HG03565 (cell line): ENCODE measurements around the gene HPCAL1.
"Not testable (repeated sequence)": the region's sequence is repeated elsewhere in the genome, so short reads cannot be mapped to it uniquely, and the experiment has no call there.

ENCODE experiments used
- ATAC-seq: cut with Tn5 transposase; IDR thresholded peaks from one replicate; pipeline ENCODE4 v1.9.1; 2021; ENCODE audit warnings: mild to moderate bottlenecking, moderate library complexity; ENCODE audit not compliant: unreplicated experiment

Gene HPCAL1

DNA sequence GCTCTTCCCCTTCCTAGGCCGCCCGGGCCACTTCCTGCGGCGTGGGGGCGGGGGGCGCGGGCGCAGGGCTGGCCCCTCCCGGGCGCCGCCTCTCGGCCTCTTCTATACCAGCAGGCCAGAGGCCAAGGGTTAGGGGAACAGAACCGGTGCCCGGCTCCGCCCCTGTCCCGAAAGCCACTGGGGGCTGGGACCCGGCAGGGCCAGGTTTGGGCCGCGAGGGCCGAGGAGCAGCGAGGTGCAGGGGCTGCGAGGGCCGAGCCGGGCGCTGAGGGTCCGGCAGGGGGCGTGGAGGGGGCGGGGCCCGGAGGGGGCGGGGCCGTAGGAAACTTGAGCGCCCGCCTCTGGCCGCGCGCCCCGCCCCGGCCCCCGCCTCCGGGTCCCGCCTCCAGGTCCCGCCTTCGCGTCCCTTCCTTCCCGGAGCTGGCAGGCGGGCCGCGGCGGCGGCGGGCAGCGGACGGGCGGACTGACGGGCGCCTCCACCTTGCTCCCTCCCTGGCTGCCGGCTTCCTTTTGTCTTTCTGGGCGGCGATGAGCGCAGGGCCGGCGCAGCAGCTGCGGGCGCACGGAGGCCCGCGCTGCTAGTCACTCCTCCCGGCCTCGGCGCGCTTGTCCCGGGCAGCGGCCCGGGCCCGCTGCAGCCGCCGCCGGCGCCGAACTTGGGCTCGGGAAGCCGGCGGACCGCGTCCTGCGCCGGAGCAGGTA, at the start of gene HPCAL1:
HPCAL1 (plus strand) TSS at position 426 of the 702 bp plus-strand sequence. CDS start 116,854 bp downstream, outside the sequence.
- peak; percentile 76 for ATAC-seq

DNA sequence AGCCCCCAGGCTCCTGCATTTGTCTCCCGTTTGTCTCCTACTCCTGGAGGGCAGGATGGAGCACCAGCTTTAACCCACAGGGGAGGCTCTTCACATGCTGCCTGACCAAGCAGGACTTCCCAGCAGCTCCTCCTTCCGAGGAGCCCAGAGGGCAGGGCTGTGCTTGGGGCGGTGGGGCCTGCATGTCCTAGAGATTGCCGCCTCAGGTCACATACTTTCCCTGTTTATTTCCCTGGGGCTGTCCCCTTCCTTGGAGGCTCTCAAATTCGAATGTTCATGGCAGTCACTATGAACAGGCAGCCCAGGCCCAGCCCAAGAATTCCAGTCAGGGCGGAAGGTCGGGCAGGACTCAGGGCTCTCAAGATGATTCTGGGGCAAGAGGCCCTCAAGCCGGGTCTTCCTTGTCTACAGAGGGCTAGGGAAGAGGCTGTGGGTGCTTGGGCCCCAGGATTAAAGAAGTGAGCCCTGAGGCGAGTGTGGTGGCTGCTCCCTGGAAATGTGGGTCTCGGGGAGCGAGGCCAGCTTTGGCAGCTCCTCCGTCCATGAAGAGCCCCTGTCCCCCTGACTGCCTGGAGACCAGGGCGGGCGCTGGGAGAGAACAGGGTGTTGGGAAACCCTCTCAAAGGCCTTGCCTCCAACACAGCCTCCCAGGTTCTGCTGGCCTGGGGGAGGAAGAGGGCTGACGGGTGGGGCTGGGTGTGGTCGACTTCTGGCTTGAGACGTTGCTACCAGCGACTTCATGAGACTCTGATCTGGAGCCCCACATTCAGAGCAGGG, 48.9 kb upstream of the HPCAL1 start:
- no peak for ATAC-seq

DNA sequence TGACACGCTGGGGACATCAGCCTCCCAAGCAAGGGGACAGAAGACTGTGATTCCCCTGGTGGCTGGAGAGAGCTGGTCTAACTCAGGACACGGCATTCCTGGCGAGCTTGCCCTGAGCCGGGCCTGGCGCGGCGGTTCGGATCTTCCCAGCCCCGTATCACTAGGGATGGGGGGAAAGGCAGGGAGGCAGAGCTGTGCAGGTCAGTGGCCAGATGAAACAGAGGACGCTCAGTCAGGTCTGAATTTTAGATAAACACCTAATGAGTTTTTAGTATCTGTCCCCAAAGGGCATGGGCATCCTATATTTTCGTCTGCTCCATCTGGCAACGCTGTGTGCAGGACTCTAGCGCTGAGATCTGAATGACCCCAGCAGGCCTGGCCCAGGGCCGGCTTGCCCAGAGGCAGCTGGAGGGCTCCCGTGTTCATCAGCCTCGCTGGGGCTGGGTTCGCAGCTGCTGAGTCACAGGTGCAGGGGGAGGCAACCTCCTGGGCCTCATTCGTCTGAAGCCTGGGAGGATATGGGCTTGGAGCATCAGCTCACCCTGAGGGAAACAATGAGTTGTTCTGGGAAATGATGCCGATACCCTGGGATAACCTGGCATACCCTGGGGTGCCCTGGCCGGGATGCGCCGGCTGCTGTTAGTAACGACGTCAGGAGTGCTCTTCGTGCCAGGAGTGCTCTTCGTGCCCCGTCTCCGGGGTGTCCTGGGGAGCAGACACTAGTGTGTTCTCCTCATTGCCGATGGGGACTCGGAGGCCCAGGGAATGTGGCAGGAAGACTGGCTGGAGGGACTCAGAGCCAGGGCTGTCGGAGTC, 48.1 kb upstream of the HPCAL1 start:
- no peak for ATAC-seq

DNA sequence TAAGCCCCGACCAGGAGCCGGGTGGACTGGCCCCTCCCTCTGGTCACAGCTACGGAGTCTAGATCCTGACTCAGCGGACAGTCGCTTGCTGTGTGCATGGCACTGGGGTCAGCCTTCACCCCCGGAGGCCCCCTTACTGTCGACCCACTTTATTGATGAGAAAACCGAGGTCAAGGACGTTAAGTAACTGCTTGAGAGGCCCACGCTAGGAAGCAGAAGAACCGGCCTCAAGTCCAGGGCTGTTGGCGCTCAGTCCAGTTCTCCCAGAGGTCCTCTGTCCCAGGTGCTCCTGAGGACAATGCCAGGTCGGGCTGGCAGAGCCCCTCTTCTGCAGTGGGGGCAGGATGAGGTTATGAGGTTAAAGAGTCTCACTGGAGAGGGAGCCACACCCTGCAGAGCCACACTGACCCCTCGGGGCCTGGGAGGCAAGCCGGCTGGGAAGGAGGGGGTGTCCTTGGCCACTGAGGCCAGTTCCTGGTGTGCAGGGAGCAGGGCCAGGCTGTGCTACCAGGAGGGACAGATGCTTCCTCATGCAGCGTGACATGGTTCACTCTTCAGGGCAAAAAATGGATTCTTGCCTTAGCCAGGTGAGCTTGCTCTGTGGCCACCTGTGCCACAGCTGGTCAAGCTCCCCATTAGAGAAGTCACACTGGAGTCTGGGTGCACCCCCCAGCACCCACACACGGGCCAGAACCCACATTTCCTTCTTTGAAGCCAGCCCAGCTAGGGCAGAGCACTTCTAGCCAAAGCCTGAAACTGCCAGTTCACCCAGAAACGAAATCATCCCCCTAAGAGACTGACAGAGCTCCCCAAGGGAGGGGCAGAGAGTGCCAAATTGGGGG, 47.3 kb upstream of the HPCAL1 start:
- ATAC-seq, result no peak

DNA sequence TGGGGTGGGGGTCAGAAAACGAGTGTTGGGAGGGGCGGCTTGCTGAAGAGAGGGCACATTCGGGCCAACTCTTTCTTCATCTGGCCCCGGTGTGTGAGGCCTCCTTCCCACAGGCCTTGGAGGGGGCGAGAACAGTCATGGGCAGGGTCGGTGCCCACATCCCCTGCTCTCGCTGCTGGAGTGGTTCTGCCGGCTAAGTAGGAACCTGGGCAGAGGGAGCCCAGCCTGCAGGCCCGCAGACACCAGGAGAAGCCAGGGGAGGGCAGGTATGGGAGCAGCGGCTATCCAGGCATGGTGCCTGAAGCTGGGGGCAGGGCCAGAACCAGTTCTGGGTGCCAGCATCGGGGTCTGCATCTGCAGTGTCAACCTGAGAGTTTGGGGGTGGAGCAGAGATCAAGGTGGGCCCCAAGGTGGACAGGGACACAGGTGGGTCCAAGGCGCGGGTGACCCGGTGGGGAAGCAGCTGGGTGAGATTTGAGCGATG, 46.6 kb upstream of the HPCAL1 start:
- ATAC-seq, result no peak

DNA sequence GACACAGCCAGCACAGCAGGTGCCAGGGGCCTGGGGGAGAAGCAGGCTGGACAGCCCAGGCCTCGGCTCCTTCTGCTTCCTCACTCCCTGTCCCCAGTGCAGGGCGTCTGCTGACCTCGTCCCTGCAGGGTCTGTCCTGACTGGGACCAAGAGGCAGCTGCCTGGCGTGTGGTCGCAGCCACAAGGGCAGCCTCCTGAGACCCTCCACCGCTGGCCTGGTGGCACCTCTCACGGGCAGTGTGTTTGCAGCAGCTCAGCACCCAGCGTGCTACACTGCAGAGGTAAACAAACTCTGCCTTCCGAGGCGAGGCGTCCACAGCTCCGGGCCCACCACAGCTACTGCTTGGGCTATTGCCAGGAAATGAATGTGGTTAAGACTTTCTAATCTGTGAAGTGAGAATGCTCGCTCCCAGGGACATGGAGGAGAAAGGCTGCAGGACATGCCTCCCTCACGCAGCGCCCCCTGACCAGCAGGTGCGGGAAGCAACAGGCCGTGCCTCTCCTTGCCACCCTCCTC, 46.1 kb upstream of the HPCAL1 start:
- ATAC-seq, result no peak

DNA sequence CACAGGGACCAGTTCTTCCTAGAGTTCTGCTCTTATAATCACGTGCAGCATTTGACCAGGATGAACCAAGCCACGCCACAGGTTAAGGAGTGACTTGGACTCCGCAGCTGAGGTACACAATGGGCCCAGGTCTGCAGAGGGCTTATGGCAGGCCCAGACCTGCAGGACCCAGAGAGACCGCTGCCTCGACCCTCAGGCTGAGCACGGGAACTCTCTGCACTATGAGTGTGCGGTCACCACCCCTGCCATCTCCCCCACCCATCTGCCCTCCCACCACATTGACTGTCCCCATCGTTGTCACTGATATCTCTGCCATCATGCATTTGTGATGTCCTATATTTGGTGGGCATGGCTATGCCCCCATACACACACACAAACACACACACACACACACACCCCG, 45.7 kb upstream of the HPCAL1 start:
- no peak for ATAC-seq

DNA sequence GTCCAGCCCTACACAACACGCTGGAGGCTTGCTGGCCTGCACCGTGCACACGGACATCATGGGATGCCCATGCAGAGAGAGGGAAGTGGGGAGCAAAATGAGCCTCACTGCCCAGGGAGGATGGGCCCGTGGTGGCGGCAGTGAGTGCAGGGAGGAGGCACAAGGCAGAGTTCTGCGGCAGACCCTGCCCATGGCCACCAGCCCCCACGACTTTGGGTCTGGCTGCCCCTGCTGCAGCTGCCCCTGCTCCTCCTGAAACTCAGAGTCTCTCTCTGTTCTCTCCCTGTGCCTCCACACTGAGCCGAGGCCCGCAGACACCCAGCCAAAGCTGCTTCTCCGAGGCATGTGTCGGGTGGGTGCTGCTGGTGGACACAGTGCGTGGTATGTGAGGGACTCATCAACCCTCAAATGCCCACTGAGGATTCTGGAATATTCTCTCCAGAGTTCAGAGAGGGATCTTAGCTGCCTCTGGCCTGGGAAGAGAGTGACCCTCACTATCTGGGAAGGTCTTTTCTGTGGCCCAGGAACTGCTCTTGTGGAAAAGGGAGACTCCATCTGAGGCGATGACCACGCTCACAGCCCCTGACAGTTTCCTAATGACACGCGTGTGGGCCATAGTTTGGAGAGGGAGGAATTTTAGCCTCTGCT, 45.1 kb upstream of the HPCAL1 start:
- no peak for ATAC-seq

DNA sequence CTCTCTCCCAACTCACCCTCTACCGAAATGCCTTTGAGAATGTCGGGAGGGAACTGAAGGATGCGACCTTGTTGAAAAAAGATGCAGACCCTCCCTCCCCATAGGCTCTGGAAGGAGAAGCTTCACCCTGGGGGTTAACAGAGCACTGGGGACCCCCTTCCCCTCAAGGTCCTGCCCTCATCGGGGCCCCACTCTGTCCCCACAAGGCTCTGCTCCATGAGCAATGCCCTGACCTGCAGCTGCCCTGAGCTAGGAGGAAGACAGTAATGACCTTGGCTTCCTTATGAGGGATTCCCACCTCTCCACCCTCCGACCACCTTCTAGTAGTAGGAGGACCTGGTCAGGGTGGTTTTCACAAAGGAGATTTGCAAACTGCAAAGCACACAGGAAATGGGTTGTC, 44.4 kb upstream of the HPCAL1 start:
- no peak for ATAC-seq

DNA sequence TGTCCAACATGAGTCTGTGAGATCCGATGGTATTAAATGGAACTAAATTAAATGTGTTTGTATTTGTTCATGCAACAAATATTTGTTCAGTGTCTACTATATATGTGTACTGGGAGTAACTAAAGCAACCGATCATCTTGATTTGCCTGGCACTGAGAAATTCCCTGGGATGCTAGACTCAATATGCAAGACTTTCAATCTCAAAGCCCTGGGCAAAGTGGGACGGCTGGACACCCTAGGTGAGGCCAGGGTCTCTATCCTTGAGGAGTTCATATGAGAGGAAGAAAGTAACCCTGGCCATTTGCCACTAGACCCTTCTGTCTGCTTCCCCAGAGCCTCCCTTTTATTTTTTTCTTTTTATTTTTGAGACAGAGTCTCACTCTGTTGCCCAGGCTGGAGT, 44.0 kb upstream of the HPCAL1 start:
- ATAC-seq, result no peak

DNA sequence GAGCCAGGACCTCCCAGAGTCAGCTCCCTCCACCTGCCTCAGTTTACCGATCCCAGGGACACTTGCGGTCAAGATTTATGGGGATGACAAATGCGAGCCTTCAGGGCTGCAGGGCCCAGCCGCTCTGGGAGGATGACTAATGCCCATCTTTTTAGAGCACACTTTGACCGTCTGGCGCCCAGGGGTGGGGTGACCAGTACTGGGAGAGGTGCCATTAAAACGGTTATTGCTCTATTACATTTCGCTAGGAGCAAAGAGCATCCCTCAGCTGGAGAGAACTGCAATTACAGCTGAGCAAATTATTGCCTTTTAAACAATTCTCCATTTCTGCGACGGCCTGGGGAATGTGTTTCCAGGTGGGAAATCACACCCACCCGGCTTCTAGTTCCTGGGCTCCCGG, 42.6 kb upstream of the HPCAL1 start:
- ATAC-seq, result no peak

DNA sequence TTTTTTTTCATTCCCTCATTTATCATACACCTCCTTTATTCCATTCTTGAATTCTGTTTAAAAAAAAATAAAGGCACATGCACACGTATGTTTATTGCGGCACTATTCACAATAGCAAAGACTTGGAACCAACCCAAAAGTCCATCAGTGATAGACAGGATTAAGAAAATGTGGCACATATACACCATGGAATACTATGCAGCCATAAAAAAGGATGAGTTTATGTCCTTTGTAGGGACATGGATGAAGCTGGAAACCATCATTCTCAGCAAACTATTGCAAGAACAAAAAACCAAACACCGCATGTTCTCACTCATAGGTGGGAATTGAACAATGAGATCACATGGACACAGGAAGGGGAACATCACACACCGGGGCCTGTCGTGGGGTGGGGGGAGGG, 39.2 kb upstream of the HPCAL1 start:
- not testable (repeated sequence) for ATAC-seq

DNA sequence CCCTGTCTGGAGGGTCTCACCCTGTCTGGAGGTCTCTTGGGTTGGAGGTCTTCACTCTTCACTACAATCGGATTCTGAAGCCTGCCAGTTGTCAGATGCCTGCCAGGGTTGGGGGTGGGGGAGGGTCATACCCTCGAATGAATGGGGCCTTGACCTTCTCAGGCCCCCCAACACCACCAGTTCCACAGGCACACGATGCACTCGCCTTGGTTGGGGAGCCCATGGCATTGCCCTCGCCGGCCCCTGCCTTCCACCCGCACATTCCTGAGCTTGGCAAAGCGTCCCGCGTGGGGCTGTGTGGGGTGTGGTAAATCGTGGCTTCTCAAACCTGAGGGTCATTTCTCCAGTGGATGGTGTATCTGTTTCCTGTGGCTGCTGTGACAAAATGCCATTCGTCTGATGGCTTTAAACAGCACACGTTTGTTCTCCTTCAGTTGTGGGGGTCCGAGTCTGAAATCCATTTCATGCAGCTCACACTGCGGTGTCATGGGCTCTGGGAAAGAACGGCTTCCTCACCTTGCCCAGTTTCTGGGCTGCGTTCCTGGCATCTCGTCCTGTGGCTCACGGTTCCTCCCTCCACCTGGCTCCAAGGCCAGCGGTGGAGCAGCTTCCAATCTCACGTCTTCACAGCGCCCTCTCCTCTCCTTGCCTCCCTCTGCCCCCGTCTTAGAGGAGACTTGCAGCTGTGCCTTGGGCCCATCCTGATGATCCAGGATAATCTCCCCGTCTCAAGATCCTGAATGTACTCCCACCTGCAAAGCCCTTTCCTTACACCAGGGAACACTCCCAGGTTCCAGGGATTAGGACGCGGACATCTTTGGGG, 38.0 kb upstream of the HPCAL1 start:
- no peak for ATAC-seq

DNA sequence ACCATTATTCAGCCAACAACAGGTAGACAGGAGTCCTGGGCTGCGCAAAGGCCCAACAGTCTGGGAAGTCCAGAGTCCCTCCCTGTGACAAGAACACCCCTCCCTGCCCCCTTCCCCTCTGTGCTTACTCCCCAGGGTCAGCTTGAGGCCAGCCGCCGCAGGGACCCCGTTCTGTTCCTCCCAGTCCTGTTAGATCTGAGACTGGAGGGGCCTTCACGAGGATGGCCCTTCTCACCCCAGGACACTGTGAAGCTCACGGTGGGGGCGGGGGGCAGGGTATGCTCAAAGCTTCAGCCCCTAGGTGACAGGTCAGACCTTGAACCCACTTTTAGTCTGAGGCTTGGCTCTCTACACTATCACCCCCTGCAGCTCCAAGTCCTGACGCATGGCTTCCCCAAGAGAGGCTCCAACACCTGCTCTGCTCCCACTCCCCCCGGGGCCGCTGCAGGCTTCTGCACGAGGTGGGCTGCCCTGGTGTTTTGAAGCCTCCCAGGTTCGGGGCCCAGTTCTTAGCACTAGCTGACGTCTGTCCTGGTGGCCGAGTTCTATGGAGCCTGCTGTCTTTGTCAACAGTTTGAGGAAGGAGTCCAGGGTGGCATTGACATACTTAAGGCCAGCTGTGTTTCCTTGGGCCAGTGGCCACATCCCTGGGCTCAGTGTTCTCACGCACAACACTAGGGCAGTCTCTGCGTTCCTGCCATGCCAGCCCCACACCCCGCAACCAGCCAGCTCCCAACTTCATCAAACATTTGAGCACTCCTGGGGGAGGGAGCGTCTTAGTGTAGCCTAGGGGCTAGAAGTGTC, 37.2 kb upstream of the HPCAL1 start:
- ATAC-seq, result no peak

DNA sequence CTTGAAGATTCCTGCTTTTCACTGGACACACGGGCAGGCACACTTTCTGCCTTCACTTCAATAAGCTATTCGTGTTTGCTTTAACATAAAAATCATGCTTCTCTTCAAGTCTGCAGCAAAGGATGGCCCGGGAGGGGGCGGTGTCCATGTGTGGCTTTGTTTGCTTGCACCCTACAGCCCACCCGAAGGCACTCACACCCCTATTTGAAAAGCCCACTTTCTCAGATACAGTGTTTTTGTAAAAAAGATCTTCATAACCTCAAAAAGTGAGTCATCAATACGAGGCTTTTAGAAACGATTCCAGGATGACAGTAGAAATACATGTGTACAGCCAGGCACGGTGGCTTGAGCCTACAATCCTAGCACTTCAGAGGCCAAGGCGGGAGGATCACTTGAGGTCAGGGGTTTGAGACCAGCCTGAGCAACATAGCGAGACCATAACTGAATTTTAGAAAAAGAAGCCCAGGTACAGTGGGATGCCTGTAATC, 36.5 kb upstream of the HPCAL1 start:
- ATAC-seq, result no peak

DNA sequence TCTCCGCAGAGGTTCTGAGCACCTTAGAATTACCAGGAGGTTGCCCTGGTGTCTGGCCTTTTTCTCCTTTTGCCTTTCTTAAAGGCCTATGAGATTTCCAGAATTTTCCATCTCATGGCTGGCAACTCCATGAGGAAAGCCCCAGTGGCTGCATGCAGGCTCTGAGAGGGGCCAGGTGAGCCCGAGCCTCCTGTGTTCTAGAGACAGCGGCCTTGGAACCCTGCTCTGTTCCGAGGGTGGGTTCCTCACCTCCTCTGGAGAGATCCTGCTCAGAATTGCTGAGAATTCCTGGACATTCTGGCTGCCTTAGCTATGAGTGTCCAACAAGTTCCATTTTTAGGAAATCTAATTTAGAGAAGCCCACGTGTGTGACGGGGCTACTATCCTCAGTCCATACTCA, 35.7 kb upstream of the HPCAL1 start:
- ATAC-seq, result no peak

DNA sequence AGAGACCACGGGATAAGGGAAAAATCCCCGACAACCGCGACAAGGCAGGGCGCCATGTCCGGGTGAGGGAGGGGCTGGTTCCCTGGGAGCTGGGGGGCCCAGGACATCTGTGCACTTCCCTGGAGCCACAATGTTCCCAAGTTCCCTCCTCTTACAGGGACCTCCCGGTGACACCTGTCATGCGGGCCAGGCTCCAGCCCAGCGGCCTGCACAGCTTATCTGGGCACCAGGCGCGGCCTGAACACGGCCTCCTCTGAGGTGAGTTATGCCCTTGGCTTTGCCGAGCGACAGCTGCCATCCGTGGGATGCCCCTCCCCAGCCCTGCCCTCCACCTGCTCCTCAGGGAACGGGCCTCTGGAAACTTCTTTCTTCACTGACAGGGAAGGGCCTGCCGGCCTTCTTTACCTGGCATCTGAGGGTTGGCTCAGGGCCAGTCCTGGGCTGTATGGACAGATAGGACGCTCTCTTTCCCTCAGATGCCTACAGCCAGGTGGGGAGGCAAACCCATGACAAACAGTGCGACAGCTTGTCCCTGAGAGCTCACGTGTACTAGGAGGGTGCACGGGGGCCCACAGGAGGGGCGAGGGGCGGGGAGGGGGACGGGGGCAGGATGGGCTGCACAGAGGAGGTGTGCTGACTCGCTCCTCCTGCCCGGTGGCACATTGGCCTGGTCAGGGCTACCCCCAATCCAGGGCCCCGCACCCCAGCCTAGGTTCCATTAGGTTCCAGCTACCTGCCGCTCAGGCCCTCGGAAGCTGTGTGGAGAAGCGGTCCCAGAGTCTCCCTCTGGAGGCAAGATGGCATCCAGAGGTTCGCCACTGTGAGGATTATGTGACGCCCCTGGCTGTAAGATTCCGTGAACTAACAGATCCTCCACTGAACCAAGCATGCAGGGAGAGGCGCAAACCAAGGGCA, 34.9 kb upstream of the HPCAL1 start:
- no peak for ATAC-seq
